Globus pallidus (tissue), 1 donor: ENCODE data around the gene NLRP1.

Experiments used
- DNase-seq: peaks from one replicate; pipeline ENCODE4 v3.0.0-alpha.2; 2015; ENCODE audit warnings: low spot score

The NLRP1 gene

DNA sequence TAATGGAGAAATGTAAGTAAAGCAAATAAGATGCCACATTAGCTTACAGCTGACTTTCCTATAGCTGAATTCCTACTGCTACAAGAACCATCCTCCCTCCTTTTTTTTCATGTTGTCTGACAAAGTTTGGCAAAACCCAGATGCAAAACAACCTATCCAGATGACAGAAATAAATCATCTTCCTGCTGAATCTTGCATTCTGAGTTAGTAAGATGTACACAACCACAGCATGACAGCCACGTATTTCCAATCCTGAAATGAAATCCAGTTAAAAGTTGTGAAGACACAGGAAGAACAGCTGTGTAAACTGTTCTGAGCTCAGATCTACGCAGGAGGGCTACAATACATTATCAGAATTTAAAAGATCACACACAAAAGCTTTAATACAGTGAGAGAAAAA is 110.4 kb downstream of the NLRP1 start:
- DNase-seq = no peak

DNA sequence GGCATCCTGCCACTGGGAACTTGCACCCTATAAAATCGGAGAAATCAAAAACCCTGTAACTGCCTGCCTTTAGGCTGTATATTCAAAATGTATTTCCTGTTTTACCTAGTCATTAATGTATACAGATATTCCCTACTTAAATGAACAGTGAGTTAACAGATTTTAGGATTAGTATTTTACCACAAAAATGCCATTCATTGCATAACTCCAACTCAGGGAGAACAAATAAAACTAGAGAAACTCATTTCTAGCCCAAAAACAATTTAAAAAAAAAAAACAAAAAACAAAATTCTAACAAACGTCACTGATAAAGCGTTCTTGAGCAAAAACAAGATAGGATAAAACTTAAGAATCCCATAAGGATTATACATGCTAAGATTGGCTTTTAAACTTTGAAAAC is 111.8 kb downstream of the NLRP1 start:
- DNase-seq = no peak

DNA sequence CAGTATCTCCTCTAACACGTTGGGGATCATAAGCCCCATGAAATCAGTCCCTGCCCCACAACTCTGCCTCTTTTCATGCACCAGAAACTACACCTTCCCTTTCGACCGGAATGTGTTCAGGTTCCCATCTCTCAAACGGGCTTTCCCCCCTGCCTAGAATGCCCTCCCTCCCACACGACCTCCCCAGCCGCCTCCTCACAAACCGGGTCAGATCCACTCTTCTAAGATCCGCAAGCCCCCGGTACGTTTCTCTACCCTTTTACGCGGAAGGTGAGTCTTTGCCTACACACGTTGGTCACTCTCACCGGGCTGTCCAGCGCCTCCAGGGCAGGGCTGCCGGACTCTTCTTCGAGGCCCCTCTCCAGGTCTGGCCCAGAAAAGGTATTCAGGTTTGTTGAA is 116.2 kb downstream of the NLRP1 start:
- DNase-seq = no peak

DNA sequence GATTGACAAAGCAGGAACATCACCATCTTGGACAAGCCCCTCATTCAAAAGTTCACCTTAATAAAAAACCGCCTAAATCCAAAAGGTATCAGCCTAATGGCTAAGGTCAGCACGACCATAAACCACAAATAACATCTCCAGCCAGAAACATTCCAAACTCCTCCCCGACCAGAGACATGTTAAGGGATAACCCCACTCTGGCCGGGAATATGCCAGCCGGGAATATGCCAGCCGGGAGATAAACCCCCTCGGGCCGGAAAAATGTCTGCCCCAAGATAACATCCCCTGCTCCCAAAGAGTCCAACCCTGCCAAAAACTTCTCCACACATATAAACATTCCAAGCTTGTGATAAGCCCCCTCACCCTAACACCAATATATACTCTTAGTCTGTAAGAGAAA is 116.9 kb downstream of the NLRP1 start:
- DNase-seq = no peak

DNA sequence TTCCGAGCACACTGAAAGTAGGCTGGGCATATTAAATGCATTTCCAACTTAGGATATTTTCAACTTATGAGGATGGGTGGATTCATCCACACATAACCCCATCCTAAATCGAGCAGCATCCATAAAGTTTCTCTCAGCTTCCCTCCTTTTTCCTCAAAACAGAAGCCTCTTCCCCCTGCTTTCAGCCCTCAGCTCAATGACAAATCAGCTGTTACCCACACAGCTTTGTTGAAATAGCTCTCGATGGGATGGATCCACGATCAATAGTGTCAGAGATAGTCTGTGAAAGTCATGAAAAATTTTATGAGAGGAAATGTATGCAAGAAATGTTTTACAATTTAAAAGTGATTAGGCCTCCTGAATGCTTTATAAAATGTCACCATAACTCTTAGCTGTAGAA is 118.0 kb downstream of the NLRP1 start:
- DNase-seq = no peak

DNA sequence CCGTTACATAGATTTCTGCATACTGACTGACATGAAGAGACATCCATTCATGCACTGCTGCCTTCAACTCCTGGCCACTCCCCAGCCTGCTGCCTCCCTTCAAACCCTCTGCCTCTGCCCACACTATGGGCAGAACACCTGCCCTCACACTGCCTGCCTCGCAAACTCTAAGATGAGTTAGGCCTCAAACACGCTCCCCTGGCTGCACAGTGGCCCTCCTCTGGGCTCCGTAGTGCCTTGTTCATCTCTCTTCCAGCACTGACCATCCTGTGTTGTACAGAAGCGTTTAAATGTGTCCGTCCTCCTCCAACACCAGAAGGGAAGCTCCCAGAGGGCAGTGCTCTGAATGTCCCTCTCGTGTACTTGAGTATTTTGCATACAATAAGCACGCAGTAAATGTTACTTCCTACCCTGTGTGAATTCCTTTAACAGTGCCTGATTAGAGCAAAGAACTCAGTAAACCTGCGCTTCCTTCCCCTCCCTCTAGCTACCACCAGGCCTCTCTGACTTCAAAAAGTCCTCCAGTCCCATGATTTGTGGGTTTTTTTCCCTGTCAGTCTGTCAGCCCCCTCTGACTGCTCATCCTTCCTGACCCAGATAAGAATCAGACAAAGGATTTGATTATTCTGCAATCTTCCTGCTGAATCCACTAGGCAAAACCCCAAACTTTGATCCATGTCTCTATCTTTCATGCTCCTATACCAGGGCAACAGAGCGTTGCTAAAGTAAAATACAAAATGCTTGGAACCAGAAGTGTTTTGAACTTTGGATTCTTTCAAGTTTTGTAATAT is 119.4 kb downstream of the NLRP1 start:
- DNase-seq = no peak
